Measurements from ENCODE around the gene YKT6.
"Not testable (repeated sequence)": the region's sequence is repeated elsewhere in the genome, so short reads cannot be mapped to it uniquely, and the experiment has no call there.

The YKT6 gene

DNA sequence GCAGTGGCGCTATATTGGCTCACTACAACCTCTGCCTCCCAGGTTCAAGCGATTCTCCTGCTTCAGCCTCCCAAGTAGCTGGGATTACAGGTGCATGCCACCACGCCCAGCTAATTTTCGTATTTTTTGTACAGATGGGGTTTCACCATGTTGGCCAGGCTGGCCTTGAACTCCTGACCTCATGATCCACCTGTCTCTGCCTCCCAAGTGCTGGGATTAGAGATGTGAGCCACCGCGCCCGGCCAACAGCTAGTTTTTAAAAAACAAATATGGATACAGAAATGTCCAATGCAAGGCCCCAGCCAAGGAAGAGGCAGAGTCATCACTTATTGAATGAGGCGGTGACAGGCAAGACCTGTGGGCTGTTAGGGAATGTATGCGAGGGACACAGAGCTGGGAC is 28.9 kb upstream of the YKT6 start:
- in situ Hi-C loops (cut with HindIII; ENCODE audit: low sequenced_read_pairs), result not testable (repeated sequence)

DNA sequence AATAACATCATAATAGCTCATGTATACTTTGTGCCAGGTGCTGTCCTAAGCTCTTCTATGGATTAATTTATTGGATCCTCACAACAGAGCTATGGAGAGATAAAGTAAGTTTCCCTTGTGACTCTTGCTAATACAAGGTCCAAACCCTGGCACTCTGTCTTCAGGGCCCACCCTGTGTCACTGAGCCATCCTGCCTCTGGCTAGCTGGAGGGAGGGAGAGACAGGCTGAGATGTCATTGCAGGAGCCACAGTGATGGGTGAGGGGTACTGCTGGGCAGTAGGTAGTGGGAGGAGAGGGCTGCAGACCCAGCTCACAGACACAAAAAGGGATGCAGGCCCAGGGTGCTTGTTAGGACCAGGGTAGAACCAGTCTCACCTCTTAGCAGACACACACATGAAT is 28.4 kb upstream of the YKT6 start:
- in situ Hi-C loops (cut with HindIII; ENCODE audit: low sequenced_read_pairs), result no loop called here

DNA sequence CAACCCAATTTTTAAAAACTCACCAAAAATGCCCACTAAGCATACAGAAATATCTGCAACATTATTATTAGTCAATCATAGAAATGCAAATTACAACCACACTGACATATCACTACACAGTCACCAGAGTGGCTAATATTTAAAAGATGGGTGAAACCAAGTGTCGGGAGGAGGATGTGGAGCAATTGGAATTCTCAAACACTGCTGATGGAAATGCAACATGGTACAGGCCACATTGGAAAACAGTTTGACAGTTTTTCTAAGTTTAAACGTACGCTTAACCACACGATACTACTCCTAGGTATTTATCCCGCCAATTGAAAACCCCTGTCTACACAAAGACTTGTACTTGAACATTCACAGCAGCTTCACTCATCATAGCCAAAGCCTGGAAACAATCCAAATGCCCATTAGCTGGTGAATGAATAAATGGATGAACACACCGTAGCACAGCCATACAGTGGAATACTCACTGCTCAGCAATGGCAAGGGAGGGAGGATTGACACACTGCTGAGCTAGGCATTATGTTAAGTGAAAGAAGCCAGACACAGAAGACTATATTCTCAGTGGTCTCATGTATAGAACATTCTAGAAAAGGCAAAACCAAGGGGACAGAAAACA is 27.9 kb upstream of the YKT6 start:
- in situ Hi-C loops (cut with HindIII; ENCODE audit: low sequenced_read_pairs), result no loop called here

DNA sequence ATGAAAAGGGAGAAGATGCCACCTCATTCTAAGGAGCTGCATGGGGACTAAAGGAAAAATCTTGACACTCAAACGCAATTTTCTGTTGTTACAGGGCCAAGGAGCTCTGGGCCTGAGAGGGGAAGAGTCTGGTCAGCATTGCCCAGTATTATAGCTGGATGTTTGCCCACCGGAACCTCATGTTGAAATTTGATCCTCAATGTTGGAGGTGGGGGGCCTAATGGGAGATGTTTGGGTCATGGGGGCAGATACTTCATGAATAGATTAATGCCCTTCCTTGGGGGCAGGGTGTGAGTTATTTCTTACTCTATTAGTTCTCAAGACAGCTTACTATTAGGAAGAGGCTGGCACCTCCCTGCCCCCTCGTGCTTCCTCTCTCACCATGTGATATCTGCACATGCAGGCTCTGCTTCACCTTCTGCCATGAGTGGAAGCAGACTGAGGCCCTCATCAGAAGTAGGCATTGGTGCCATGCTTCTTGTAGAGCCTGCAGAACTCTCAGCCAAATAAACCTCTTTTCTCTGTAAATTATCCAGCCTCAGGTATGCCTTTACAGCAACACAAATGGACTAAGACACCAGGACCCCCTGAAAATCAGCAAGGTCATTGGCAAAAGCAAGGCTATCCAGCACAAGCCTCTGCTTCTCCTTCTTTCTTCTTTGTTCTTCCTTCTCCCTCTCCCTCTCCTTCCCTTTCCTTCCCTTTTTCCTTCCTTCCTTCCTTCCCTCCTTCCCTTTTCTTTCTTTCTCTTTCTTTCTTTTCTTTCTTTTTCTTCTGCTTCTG is 26.7 kb upstream of the YKT6 start:
- in situ Hi-C loops (cut with HindIII; ENCODE audit: low sequenced_read_pairs), result no loop called here

DNA sequence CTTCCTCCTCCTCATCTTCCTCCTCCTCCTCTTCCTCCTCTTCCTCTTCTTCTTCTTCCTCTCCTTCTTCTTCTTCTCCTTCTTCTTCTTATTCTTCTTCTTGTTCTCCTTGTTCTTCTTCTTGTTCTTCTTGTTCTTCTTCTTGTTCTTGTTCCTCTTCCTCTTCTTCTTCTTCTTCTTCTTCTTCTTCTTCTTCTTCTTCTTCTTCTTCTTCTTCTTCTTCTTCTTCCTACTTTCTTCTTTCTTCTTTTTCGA is 26.2 kb upstream of the YKT6 start:
- in situ Hi-C loops (cut with HindIII; ENCODE audit: low sequenced_read_pairs), result not testable (repeated sequence)

DNA sequence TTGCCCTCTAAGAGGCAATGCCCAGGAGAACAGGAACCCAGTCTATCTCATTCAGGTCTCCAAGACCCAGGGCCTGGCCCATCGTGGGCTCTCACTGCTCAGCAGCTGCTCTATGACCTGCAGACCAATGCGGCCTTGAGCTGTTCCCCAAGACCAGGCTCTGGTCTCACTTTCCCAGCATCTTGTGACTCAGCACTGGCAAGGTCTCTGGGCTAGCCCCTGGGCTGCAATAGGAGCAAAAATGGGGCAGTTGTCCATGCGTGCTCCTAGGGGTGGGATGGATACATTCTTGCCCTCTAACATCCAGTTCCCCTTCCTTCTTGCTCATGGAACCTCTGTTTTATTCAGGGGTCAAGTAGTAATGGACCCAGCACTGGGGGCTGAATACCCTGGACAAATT is 25.0 kb upstream of the YKT6 start:
- in situ Hi-C loops (cut with HindIII; ENCODE audit: low sequenced_read_pairs), result no loop called here

DNA sequence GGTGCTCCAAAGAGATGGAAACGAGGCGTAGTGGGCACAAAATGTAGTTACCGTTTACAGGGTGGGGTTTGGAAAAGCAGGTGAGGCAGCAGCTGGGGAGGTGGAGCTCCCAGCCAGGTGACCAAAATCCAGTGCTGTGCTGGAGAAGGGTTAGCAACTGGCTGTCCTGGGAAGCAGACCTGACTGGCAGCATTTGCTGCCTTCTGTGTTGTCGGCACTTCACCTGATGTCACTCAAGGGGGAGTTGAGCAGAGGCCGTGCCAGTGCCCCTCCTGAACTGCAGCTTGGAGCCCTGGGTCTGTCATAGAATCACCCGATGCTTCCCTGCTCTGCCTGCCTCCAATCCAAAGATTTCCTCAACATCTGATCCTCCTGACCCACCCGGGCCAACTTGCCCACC is 24.3 kb upstream of the YKT6 start:
- in situ Hi-C loops (cut with HindIII; ENCODE audit: low sequenced_read_pairs), result no loop called here

DNA sequence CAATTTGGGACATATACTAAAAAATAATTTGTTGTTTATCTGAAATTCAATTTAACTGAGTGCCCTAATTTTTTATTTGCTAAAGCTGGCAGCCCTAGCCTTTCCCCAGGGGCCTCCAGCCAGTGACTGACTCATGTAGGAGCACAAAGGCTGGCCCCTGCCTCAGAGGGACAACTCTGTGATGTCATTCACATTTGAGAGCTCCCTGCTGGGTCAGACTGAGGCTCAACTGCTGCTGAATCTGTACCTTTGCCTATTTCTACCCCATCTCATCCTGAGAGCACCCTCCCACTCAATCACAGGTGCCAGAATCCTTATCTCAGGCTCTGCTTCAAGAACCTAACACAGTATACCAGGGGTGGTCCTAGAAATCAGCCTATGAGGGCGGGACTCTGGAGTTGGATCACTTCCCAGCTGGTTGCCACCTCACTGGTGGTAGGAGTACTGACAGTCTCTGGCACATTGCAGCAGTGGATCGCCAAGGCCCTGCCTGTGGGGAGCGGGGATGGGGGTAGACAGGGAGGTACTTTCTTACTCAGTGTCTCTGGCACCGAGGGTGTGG is 23.1 kb upstream of the YKT6 start:
- in situ Hi-C loops (cut with HindIII; ENCODE audit: low sequenced_read_pairs), result no loop called here

DNA sequence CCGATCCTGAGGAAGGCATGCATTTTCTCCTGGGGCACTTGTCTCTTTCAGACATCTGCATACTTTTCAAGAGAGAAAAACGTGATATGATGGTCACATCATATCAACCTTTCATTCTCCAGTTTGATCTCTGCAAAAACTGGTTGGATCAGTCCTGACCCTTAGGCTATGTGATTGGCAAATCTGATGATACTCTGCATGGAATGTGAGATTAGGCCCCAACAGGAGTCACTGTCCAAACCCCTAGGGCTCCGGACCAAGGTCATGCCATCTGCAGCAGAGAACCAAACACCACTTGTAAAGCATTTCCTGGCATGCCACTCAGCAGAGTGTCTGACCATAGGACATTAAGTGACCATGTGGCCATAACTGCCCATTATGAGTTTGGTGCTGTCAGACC is 20.1 kb upstream of the YKT6 start:
- in situ Hi-C loops (cut with HindIII; ENCODE audit: low sequenced_read_pairs), result no loop called here

DNA sequence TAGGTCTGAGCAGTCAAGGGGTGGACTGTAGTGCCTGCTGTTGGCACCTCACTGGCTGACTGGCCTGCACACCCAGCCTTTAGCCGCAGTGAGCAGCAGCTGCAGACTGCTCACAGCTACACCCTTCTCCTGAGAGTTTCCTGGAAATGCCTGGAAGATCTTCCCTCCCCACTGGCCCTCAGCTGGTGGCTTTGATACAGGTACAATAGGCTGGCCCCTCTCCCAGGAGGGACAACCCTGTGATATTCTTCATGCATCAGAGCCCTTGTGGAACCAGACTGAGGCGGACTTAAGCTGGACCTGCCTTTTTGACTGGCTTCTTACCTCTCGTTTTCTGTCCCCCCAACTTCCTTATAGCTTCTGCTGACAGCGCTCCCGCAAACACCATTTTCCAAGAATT is 18.0 kb upstream of the YKT6 start:
- in situ Hi-C loops (cut with HindIII; ENCODE audit: low sequenced_read_pairs), result no loop called here

DNA sequence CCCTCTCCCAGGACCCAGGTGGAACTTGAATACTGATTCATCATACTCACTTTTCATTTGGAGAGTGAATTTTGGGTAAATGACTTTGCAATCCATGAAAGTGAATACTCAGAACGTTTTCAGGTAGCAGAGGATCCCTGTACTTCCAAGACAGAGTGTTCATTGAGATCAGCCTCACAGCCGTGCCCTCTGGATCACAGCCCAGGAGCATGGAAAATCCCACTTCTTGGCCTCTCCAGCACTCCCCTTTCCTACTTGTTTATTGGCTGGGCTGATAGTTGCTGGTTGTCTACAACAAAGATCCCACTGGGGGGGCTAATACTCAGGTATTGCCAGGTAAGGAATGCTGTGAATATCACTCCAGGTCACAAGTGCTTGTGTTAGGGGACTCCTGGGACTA is 17.4 kb upstream of the YKT6 start:
- in situ Hi-C loops (cut with HindIII; ENCODE audit: low sequenced_read_pairs), result no loop called here

DNA sequence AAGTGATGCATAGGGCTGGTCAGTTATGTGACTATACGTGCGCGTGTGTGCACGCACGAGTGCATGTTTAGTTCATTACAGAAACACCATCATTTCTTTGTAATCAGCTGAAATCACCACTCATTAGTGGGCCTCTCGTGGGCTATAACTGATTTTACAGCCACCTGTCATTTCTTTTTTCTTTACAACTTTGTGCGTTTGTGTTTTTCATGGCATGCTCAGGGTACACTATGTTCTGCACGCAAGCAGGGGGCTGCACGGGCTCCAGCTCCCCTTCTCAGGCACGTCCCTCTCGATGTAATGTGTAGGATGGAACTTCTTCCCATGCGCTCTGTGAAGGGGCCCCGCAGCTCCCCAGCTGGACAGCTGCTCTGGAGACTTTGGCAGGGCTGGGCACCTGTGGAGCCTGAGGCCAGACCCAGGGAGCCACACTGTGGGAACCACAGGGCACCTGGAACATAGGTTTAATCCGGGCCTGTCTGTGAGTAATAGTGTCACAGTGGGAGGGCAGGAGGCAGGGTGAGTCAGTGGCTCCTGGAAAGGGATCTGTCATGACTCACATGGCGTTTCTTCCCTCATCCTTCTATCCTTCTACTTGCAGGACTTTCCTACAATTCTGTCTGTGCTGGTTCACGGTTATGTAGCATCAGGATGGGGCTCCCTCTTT is 16.4 kb upstream of the YKT6 start:
- in situ Hi-C loops (cut with HindIII; ENCODE audit: low sequenced_read_pairs), result no loop called here

DNA sequence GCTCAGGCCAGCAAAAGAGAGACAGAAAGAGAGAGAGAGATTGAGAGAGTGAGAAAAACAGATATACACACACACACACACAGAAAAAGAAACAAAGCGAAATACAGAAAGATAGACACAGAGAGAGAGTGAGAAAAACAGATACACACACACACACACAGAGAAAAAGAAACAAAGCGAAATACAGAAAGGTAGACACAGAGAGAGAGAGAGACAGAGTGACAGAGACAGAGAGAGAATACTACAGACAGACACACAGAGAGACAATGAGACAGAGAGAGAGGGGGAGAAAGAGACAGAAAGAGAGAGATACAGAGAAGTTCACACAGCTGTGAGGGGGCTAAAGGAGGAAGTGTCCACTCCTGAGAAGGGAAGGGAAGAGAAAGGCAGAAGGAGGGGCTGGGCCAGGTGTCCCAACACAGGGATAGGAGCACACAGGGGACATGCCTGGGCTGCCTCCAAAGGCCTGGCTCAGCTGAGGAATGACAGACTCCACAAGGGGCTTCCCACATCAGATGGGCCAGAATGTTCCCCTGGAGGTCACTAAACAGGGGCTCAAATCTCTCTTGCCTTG is 15.8 kb upstream of the YKT6 start:
- in situ Hi-C loops (cut with HindIII; ENCODE audit: low sequenced_read_pairs), result no loop called here

DNA sequence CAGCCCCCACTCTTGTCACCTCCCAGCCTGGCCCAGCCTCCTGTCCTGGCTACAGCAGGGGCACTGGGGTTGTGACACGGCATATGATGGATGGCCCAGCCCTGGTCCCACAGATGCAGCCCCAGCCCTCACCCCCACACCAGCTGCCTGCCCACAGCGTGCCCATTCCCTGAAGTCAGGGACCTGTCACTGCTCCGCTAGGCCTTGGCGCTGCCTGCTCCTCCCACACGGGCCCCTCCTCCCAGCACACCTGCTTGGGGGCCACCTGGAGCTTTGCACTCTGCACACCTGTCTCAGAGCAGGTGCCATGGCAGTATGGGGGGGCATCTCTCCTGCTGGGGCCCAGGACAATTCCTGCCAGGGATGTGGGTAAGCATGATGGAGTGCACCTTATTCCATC is 15.0 kb upstream of the YKT6 start:
- in situ Hi-C loops (cut with HindIII; ENCODE audit: low sequenced_read_pairs), result no loop called here

DNA sequence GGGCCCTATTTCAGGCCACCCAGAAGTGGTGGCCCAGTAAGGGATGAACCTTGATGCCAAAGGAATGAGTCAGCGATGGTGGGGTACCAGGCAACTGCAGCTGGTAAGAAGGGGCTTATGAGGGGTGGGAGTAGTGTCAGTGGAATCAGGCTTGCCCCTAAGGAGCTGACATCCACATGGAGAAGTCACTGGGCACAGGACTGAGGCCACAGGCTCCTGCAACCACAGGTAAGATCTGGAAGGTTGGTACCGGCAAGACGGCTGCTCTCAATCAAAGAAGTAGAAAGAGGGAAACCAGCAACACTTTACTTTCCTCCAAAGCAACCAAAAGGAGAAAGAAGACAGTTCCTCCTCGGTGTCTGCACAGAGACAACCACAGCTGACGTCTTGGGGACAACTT is 14.0 kb upstream of the YKT6 start:
- in situ Hi-C loops (cut with HindIII; ENCODE audit: low sequenced_read_pairs), result no loop called here

DNA sequence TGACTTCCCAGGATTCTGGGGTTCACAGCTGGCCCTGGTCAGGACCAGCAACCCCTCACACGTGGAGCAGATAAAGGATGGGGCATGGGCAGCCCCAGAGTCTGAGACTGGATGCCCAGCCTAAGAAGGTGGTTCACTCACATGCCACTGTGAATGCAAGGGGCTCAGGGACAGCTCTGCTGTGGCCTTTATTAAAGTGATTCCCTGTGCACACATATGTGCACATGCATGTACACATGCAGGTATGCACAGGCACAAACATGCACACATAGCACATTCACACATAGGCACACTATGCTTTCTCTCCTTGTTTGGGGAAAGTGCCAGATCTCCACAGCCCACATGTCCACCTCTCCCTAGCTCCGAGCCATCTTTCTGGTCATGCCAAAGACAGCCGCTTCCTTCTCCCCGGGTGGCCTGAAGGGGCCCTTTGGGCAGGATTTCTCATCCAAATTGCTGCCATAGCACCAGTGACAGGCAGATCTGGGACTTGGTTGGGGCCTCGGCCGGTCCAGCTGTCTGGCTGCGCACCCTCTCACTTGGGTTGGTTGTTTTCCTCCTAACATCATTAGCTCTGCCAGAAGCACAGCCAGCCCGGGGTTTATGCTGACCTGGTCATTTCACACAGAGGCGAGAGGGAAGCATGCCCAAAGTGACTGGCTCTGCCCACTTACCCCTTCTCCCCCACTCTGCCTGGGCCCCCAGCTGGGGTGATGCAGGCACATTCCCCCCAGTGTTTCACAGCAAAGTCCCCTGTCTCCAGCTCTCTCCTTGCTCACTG is 13.0 kb upstream of the YKT6 start:
- in situ Hi-C loops (cut with HindIII; ENCODE audit: low sequenced_read_pairs), result no loop called here

DNA sequence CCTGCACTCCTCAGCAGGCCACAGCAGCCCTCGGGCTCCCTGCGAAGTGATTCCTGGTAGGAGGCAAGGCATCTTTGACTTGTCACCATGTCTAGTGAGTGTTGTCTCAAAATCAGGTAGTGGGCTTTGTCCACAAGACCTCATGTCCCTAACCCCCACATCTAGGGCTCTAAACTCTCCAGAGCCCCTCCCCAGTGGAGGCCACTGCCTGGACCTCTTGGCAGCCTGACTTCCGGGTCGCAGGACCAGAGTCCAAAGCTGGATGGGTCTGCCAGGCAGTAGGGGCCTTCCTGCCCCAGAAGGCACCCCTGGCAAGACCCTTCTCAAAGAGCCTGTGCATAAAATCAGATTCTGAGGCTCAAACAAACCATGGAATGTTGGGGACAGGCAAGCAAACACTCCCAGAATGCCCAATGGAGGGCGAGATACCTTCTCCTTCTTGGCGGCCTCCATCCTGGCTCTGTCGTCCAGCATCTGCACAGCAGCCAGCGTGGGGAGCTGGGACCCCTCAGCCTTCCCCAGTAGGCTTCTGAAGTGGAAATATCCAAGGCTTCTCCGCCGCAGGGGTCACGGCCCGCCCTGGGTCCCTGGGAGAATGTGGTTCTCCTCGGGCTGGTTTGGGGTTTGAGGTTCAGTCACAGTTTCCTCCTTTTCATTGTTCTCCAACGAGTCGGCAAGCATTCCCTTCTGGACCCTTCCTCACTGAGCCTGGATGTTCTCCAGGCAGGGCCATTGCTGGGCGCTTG is 12.1 kb upstream of the YKT6 start:
- in situ Hi-C loops (cut with HindIII; ENCODE audit: low sequenced_read_pairs), result no loop called here

DNA sequence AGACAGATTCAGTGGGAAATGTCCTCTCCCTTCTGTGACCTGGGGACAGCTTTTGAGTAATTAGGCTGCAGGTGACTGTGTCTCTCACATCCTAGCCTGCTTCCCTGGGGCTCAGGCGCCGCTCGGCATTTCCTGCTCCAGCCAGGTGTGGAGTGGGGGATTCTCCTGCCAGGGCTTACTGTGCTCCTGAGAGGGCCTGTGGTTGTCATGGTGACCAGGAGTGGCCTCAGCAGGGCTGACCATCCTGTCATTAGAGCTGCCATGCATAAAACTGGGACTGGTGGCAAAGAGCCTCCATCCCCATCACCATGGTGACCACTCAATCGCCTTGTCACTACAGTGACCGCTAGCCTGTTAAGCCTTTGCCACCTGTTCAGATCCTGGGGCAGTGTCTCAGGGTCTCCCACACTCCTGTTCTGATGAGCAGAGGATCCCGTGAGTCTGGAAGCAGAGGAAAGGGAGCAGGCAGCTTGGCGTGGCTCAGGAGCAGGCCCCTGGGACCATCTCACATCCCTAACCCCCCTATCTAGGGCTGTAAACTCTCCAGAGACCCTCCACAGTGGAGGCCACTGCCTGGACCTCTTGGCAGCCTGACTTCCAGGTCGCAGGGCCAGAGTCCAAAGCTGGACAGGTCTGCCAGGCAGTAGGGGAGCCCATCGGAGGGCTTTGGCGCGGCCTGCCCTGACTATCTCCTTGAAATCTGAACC is 11.3 kb upstream of the YKT6 start, which contains the start of gene GCK:
Gene GCK (minus strand): TSS at position 154 of the 707 bp plus-strand sequence. CDS start 486 bp downstream, outside the sequence.
- in situ Hi-C loops (cut with HindIII; ENCODE audit: low sequenced_read_pairs), result no loop called here

DNA sequence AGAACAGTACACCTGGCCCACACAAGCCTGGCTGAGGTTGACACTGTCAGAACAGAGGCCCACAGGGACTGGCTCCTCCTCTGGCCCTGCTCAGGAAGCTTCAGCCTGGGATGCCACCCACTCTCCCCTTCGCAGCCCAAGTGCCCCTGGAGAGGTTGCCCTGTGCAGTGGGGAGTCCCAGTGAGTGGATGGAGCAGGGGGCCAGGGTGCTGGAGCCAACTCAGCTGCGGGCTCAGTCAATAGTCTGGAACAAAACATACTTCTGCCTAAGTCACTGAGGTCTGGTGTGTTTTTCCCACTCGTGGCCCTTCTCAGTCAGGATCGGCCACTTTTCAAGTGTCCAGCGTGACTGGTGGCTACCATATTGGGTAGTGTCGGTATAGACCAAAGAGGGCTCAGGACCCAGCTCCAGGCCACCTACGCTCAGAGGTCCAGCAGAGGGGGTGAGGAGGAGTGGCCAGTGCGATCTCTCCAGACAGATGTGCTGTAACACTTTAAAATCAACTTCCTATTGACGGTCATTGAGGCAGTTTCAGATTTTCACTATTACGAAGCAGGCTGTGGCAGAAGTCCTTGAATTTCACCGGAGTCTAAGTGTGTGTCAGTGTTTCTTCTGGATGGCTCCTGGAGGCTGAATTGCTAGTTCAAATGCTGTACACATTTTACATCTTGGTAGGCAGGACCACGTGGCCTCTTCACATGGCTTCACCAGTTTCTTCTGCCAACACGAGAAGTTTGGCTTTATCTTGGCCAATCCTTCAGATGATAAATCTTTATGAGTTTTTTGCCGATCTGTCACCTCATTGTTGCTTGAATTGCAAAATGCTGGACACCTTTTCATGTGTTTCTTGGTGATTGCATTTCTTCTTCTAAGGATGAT is 10.5 kb upstream of the YKT6 start:
- in situ Hi-C loops (cut with HindIII; ENCODE audit: low sequenced_read_pairs), result loop anchor here (5.0 kb wide), 2 partner anchors 33 to 93 kb away; no protein-coding TSS in a partner anchor
